ENCODE results near the gene GPR183. TPM values are rescaled to one million over a fixed set of nuclear protein-coding genes. Genes with fewer than 3 reads are reported as not detected.

Gene GPR183
- total and polyA plus RNA-seq, 2 donors = 22.1 to 22.8 TPM

Small RNAs within 50 kb of the gene (small RNA-seq; reads per million reads assigned to genes)
- gene MIR623 = not detected

Other genes starting within 250 kb of the GPR183 start
- gene UBAC2, start 106.5 kb downstream of the GPR183 start, total RNA-seq = 57.2 TPM
- gene UBAC2, start 106.5 kb downstream of the GPR183 start, polyA plus RNA-seq = 53.1 TPM
- gene GPR18, start 49.0 kb downstream of the GPR183 start, total RNA-seq = 0.63 TPM
- gene GPR18, start 49.0 kb downstream of the GPR183 start, polyA plus RNA-seq = not detected
- 225 TPM for gene TM9SF2, start 194.1 kb upstream of the GPR183 start, total RNA-seq
- 86.3 TPM for gene TM9SF2, start 194.1 kb upstream of the GPR183 start, polyA plus RNA-seq

All from urinary bladder (tissue), 2 donors.